Esophagus muscularis mucosa (tissue), 3 donors: Measurements from ENCODE around the gene EML6.

Experiments
- CTCF ChIP-seq, 3 experiments: fragments of 200-600 bp in 2 of 3; fragments of 450-650 bp in 1 of 3; sonication (generic) in 2 of 3; IDR thresholded peaks; one replicate each; pipeline ENCODE4 v1.5.1; 2017 to 2019; ENCODE audit warnings: antibody characterized with exemption in 3 of 3, mild to moderate bottlenecking in 2 of 3, moderate library complexity in 1 of 3
- EP300 ChIP-seq: sonication (generic); formaldehyde crosslinking; IDR thresholded peaks from one replicate; pipeline ENCODE4 v1.6.1; 2017; ENCODE audit warnings: antibody characterized with exemption

GRCh38 chr2:55010915-55011314 lies 287.5 kb downstream of the EML6 start:
- TF ChIP-seq CTCF (IDR thresholded peaks at IDR 0.05) (no peak), EP300 (no peak)
